SHP77 (cell line): ENCODE data around the gene STON2.

Experiments used
- DNase-seq, 2 experiments: peaks; one replicate each; lab custom pipeline; 2025; lab: John Stamatoyannopoulos, UW

The STON2 gene

GRCh38 chr14:81418057-81418790 lies 18.1 kb upstream of the STON2 start:
- DNase-seq: no peak

- no peak for DNase-seq
Measured at GRCh38 chr14:81416981-81417380, 16.9 kb upstream of the STON2 start.

- no peak for DNase-seq
Measured at GRCh38 chr14:81416194-81416952, 16.2 kb upstream of the STON2 start.

- DNase-seq: no peak
Measured at GRCh38 chr14:81415781-81416180, 15.7 kb upstream of the STON2 start.

- no peak for DNase-seq
Measured at GRCh38 chr14:81414123-81414522, 14.0 kb upstream of the STON2 start.

GRCh38 chr14:81412779-81413178 lies 12.7 kb upstream of the STON2 start:
- DNase-seq: no peak

- no peak for DNase-seq
Measured at GRCh38 chr14:81408595-81408994, 8.5 kb upstream of the STON2 start.

GRCh38 chr14:81406863-81407262 lies 6.7 kb upstream of the STON2 start:
- peak; percentile 36 to 69 for DNase-seq

- no peak for DNase-seq
Measured at GRCh38 chr14:81402123-81402495, 2.0 kb upstream of the STON2 start.

GRCh38 chr14:81401420-81402122 lies 1.4 kb upstream of the STON2 start:
- DNase-seq: no peak

- peak in 1 of 2 experiments; percentile 26 for DNase-seq
Measured at GRCh38 chr14:81400852-81401251, 728 bp upstream of the STON2 start.

GRCh38 chr14:81398196-81398891 lies 1.8 kb downstream of the STON2 start:
- no peak for DNase-seq

GRCh38 chr14:81396113-81396512 lies 4.0 kb downstream of the STON2 start:
- DNase-seq: no peak

GRCh38 chr14:81394739-81395138 lies 5.4 kb downstream of the STON2 start:
- no peak for DNase-seq

GRCh38 chr14:81392976-81393643 lies 7.0 kb downstream of the STON2 start:
- no peak for DNase-seq

GRCh38 chr14:81392052-81392451 lies 8.1 kb downstream of the STON2 start:
- DNase-seq: no peak

- no peak for DNase-seq
Measured at GRCh38 chr14:81390696-81391095, 9.4 kb downstream of the STON2 start.

- DNase-seq: no peak
Measured at GRCh38 chr14:81388336-81388735, 11.8 kb downstream of the STON2 start.

- no peak for DNase-seq
Measured at GRCh38 chr14:81386290-81386745, 13.8 kb downstream of the STON2 start.

GRCh38 chr14:81385886-81386285 lies 14.2 kb downstream of the STON2 start:
- DNase-seq: no peak

- no peak for DNase-seq
Measured at GRCh38 chr14:81385419-81385818, 14.7 kb downstream of the STON2 start.

GRCh38 chr14:81384900-81385299 lies 15.2 kb downstream of the STON2 start:
- no peak for DNase-seq
